ENCODE data around the gene RARS1.
"Not testable (repeated sequence)": the region's sequence is repeated elsewhere in the genome, so short reads cannot be mapped to it uniquely, and the experiment has no call there.

Gene RARS1

DNA sequence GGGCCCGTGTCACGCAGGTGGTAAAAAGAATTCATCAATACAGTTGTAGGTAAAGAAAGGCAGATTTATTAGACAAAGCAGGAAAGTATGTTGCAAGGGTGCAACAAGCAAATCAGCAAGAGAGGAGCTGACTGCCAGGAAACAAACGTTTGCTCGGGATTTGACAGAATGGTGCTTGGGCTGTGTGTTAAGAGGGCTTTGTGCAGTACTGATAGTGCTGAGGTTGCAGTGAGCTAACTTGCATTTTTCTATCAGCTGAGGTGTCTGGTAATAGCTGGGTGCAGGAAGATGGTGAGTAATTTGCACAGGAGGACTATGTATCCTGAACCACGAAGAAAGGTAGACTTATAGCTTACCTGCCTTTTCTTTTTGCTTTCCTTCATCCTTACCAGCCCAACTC, 3.9 kb upstream of the RARS1 start:
- DNase-seq: no peak

DNA sequence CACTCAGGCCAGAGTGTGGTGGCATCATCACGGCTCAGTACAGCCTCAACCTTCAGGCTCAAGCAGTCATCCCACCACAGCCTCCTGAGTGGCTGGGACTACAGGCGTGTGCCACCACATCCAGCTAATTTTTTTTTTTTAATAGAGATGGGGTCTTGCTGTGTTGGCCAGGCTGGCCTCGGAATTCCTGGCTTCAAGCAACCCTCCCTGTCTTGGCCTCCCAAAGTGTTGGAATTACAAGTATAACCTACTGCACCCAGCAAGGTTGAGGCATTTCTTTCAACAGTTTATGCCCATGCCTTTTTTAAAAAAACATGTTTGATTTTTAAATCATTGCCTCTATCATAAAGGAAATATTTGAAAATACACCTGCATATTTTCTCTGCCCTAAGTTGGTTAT, 2.8 kb downstream of the RARS1 start:
- no peak for DNase-seq

DNA sequence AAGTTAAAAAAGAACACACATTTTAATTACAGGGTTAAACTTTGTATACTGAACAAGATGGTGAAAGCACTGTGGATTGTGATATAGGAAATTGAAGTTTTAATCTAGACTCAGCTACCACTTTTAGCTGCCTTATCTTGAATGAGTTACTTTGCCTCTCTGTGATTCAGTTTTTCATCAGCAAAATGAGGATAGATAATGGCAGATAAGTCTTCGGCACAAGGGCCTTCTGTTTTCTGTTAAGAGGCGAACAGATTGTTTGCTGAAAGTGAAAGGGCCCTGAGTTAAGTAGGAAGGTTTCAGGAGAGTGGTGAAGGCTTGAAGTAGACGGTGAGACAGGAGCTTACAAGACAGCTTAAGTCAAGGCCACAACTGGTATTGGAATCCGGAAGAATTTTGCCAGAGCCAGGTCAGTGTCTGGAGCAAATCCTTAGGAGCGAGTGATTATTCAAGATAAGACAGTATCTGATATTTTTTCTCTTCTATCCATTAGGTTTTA, 7.8 kb downstream of the RARS1 start:
- DNase-seq: no peak

DNA sequence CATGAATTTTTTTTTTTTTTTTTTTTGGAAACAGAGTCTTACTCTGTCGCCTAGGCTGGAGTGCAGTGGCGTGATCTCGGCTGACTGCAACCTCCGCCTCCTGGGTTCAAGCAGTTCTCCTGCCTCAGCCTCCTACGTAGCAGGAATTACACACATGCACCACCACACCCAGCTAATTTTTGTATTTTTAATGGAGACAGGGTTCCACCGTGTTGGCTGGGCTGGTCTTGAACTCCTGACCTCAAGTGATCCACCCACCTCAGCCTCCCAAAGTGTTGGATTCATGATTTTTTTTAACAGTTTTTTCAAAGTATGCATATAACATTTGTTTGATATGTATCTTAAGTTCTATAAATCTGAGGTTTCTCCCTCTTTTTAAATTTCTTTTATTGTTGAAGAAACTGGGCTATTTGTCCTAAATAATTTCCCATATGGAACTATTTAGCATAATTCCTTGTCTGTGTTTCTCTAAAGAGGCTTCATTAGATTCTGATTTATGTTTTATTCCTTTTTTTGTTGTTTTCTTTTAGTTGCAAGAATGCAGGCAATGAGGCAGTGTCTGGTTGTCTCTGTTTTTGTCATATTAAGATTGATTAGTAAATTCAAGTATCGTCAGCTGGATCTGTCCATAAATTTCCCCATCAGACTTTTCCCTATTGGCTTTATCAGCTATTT, 16.4 kb downstream of the RARS1 start:
- no peak for DNase-seq

DNA sequence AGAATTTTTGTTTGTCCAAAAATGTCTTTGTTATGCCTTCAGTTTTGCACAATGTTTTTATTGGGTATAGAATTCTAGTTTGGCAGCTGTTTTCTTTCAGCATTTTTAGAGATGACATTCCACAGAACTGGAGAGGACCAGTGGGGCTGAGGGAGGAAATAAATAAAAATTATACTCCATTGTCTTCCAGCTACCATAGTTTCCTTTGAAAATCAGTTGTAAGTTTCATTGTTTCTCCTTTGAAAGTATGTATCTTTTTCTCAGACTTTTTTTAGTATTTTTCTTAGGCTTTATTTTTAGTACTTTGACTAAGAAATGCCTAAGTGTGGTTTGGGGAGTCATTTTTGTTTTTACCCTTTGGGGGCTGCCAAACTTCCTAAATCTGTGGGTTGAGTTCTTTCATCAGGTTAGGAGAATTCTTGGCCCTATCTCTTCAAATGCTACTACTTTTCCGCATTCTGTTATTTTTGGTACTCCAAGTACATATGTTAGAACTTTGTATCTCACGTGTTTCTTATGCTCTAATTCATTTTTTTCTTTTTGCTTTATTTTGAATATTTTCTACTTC, 27.7 kb downstream of the RARS1 start:
- no peak for DNase-seq

DNA sequence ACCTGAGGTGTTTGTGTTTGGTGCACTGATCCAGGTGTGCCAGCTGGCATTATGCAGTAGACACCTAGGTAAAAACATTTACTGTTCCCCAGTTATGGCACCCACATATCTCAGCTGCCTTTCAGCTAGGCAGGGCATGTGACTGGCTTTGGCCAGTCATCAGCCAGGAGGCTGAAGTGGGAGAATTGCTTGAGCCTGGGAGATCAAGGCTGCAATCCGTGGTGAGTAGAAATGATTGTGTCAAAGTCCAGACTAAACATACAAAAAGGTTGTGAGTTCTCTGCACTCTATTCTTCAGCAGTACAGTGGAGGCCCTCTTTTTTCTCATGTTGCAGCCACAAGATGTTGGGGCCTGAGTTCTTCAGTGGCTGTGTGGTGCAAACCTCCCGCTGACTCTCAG, 39.6 kb downstream of the RARS1 start:
- DNase-seq: no peak

DNA sequence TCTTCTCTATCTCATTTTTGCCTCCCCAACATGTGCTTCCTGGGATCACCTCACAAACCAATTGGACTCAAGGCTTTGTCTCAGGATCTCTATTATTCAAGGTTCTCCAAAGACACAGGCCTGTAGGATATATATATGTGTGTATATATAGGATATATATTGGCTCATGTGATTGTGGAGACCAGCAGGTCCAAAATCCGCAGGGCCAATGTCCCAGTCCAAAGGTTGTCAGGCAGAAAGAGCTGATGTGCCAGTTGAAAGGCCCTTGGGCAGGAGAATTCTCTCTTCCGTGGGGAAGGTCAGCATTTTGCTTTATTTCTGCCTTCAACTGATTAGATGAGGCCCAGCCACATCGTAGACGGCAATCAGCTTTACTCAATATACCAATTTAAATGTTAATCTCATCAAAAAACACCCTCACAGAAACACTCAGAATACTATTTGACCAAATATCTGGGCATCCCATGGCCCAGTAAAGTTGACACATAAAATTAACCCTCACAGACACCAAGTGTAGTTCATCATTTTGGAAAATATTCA, 41.6 kb downstream of the RARS1 start:
- no peak for DNase-seq

DNA sequence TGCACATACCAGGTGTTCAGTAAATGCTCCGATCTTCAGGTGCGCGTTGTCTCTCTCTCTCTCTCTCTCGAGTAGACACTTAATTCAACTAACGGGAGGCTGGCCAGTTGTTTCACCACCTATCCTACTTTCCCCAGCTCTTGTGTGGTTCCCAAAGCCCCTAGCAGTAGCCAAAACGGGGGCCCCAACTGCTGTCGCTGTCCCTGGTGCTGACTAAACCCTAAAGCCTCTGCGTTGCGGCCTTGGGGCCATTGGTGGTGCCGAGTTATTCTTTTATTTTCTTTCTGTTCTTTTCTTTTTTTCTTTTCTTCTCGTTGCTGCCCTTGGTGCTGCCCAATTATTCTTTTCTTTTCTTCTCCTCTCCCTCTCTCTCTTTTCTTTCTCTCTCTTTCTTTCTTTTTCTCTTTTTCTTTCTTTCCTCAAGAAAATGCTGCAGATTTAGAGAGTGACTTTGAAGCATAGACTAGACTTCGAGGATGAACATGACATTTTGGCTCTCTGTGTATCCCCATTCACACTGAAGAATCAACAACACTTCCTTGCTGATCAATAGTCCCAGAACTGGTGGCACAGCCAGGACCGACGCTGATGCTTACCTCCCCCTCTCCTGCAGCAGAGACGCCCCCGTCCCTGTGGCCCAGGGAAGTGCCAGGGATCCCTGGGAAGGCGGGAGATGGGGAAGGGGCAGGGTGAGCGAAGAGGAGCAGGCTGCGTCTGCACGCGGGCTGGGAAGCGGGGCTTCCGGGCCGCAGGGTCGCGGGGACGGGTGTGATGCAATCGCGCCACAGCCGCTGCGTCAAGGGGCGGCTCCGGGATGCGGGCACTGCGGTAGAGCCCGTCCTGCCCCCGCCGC, 42.5 kb downstream of the RARS1 start, which contains the start of gene FBLL1:
TSS of gene FBLL1 (plus strand) at position 785 of the 853 bp plus-strand sequence. CDS start 200 bp downstream, outside the sequence.
- no peak for DNase-seq

DNA sequence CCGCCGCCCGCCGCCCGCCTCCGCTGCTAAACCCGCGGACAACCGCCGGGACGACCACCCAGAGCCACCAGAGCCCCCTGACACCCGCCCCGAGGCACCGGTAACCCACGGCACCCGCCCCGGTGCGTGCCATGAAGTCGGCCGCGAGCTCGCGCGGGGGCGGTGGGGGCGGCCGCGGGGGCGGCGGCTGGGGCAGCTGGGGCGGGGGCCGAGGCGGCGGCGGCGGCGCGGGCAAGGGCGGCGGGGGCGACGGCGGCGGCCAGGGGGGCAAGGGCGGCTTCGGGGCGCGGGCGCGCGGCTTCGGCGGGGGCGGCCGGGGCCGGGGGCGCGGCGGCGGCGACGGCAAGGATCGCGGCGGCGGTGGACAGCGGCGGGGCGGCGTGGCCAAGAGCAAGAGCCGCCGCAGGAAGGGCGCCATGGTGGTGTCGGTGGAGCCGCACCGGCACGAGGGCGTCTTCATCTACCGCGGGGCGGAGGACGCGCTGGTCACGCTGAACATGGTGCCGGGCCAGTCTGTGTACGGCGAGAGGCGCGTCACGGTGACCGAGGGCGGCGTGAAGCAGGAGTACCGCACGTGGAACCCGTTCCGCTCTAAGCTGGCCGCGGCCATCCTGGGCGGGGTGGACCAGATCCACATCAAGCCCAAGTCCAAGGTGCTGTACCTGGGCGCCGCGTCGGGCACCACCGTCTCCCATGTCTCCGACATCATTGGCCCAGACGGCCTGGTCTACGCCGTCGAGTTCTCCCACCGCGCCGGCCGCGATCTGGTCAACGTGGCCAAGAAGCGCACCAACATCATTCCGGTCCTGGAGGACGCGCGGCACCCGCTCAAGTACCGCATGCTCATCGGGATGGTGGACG, 43.3 kb downstream of the RARS1 start:
- no peak for DNase-seq

DNA sequence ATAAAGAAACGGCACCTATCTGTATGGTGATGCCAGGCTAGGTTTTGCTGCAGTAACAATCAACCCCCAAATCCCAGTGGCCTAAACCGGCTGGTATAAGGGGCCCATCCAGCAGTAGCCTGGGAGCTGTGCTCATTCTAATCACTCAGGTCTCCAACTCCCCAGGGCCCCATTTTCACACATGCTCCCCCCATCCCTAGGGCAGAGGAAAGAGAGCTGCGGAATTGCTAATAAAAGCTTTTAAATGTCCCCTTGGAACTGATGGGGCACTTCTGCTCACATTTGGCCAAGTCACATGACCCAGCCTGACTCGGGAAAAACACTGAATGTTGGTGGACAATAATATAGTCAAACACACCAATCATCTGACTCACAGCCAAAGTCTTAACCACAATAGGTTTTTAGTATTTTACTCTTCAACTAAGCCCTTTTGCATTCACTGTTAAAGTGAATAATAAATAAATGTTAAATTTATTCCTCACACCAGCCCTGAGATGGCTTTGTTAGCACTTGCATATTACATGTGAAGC, 44.4 kb downstream of the RARS1 start:
- DNase-seq: no peak

DNA sequence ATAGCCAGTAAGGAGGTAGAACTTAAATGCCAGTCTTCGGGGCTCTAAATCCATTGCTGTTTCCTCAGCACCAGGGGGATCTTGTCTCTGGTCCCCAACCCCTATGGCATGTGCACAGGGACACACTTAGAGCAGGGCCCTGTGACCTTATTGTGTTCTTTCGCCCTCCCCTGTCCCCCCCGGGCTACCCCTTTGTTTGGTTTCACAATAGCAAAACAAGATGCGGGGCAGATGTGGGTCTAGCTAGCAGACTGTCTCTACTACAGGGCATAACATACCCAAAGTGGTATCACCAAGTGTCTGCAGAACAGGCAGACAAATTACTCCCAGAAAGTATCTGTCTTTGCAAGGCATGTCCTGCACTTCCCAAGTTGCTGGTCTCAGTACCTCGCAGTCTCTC, 44.9 kb downstream of the RARS1 start:
- no peak for DNase-seq

DNA sequence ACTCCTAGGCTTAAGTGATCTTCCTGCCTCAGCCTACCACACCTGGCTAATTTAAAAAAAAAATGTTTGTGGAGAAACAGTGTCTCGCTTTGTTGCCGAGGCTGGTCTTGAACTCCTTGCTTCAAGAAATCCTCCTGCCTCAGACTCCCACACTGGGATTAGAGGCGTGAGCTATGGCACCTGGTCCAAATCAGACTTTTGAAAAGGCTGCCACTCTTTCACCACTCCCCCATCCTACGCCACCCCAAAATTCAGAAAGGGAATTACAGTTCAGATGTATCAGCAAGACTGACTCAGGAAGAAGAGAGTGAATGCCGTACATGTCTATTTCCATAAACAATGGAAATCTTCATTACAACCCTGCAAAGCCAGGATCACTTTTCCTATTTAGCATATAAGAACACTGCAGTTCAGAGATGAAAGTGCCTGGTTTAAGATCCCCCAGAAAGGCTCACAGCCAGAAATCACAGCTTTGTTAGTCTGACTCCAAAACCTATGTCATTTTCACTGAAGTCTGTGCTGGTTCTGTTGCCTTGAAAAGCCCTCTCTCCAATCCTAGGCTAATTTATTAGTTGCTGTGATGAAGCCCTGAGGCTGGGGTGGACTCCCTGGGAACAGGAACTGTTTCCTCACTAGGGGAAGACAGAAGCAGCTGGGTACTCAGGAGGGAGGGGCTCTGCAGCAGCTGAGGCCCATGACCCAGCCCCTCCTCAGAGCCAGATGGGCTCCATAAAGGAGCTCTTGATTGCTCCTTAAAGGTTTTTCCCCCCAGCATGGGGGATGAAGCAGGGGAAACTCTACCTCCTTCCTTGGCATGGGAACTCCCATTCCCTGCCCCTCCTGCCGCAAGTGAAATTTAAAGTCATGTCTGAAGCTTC, 46.0 kb downstream of the RARS1 start:
- no peak for DNase-seq

DNA sequence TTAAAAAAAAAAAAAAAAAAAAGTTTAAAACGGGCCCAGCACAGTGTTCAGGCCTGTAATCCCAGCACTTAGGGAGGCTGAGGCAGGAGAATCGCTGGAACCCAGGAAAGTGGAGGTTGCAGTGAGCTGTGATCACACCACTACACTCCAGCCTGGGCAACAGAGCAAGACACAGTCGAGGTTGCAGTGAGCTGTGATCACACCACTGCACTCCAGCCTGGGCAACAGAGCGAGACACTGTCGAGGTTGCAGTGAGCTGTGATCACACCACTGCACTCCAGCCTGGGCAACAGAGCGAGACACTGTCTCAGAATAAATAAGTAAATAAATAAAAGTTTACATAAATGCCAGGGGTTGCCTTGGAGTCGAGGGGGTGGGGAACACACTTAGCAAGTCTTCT, 48.1 kb downstream of the RARS1 start:
- not testable (repeated sequence) for DNase-seq

DNA sequence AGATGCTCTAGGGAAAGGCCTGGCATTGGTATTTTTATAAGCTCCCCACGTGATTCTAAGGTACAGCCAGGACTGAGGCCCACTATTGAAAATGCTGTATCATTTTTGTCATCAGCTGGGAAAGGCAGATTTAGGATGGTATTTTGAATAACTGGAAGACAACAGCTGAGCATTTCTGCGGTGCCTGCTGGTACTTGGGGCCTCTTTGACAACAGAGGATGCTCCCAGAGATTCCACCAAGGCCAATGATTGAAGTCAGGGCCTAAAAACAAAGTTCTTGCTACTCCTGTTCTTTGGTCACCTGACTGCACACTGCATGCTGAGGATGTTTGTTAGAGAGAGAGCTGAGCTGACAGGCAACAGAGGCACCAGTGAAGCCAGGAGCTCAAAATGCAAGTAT, 50.9 kb downstream of the RARS1 start:
- DNase-seq: no peak

DNA sequence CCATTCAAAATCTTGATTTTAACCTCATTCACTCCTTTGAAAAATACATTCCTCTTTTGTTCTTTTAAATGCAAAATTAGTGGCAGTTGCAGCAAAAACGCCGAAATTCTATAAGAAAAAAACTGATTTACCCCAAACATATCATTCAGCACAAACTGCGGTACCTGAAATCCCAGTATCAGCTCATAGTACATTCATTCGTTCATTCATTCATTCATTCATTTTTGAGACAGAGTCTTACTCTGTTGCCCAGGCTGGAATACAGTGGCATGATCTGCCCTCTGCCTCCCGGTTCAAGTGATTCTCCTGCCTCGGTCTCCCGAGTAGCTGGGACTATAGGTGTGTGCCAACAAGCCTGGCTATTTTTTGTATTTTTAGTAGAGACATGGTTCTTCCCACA, 63.3 kb downstream of the RARS1 start:
- no peak for DNase-seq

DNA sequence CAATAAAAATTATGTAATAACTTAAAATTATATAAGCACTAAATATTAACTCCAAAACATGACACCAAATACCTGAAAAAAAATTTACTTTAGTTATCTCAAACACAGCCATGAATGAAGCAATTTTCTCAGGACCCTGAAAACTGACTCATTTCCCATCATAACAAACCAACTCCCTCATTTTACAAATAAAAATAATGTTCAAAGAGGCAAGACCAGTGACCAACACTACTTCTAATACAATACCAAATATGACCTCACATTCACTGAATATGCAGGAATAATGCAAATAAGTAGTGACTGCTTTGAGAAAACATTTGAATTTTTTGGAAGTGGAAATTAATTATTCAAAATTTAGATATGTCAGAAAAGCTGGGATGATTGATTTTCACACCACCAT, 64.4 kb downstream of the RARS1 start:
- no peak for DNase-seq

DNA sequence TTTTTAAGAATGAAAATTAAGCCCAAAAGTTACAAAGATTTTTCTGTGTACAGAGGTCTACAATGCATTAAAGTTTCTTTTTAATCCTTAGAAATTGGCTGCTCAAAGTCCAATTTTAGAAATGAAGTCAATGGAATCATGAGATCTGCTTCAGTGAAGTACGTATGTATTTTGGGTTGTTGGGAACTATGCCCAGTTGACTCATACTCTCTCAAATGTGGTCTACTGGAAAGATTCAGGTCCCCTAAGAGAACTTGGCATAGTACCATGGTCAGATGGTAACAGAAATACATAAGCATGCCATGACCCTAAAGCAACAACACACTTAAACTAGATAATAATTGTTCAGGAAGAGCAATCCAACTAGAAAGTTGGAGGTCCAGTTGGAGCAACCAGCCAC, 65.9 kb downstream of the RARS1 start:
- no peak for DNase-seq

DNA sequence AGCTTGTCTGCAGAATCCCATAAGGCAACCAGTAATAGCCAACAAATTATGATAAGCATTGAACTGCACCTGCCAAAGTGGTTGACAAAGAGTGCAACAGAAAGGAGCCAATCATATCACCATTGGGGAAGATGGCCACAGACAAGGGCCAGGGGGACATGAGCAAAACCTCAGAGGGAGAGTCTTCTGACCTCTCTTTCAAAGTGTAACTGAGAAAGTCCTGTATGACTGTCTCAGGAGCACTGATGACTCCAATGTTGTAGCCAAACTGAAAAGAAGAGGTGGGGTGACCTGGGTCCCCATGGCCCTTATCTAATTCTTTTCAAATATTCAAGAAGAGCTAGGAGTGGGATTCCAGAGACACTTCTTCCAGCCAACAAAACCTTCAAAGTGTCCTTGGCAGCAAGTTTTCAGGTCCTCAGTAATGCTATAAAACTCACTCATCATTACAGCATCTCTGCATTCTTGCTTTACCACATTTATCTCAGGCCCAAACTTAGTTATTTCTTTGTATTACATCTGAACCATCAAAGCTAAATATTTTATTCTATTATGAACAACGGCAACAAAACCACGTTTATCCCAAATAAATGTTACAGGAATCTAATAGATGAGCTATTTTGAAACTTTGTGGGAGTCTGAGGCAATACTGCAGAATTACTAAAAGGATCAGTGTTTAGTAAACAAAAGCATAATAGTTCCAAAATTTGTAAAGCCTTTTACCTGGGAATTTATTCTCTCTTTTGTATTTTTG, 67.3 kb downstream of the RARS1 start:
- DNase-seq: no peak

DNA sequence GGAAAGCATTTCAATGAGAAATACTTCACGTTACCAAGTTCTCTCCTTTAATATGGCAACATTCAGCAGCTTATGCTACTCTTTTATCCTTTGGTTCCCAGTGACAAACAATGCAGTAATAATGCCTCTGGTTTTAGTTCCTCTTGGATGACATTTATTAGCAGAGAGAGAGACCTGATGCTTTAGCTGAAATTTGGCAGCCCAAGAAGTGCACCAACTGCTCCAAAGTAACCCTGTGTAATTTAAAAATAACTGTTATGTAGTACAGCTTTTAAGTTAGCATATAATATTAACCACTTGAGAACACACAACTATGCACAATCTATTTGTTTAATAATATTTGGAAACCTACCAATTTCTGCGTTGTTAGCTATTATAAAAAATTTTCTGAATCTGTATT, 71.1 kb downstream of the RARS1 start:
- DNase-seq: no peak

DNA sequence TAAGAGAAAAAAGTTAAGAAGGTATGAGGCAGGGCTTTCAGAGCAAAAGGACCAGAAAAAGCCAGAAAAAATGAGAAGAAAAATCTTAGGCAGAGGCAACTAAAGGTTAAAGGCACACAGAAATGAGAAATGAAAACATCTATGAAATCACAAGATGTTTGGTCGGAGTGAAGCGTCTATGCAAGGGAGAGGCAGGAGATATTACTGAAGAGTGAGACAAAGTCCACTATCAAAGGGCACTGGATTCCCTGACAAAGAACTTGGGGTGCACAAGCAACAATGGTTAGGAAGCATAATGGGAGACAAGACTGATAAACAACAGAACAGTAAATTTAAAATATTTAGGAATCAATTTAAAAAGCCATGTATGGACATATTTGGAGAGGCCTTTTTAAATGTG, 76.0 kb downstream of the RARS1 start:
- no peak for DNase-seq

DNA sequence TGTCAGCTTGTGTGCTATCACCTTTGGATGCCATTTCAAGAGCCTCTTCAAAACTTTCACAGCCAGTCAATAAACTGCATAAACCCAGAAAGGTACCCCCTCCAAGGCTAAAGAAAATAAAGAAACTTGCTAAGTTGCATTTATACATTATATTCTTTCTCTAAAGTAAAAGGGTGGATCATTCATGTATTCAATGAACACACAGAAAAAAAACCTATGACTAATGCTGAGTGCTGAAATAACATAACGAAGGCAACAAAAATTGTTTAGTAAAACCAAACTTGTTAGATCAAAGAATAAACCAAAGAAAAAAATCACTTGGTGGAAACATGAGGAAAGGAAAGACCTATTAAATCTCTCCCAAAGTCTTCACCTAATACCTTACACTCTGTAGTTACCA, 77.7 kb downstream of the RARS1 start:
- DNase-seq: no peak

Data from CD4-positive, alpha-beta T cell treated with Interleukin-21 for 1 hour (primary cell).